Measurements from ENCODE around the gene CCDC73.

DNA sequence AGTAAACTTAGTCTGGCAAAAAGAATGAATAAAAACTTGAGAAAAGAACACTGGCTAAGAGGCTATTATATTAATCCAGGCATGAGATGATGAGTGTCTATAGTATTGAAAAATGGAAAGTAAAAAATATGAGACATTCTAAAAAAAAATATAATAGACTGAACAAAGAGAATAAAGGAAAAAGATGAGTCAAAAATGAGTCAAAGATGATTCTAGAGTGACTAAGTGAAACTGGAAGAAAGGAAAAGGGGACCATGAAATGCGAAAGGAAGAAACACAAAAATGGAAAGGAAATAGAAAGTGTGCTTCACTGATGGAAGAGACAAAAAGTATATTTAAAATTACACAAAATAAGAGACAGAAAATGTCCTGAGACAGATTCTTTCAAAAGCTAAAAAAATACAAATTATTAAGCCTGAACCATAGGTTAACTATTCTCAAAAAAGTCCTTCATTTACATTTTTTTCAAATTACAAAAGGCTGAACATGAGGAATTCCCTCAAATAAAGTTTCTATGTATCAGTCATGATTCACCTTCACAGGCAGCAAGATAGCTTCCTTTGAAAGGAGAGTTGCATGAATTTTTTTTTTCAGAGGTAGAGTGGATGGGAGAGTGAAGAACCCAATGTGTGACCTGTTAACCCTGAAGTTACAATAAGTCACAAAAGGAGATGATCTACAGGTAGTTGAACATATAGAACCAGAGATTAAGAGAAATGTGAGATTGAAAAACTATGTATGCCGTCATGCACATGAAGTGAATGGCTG lies 135.6 kb downstream of the CCDC73 start:
- peak; percentile 84 for TF ChIP-seq FOSL2 (IDR thresholded peaks at IDR 0.05; ENCODE audit: borderline replicate concordance, low read depth)
- TF ChIP-seq, protein P1, sequence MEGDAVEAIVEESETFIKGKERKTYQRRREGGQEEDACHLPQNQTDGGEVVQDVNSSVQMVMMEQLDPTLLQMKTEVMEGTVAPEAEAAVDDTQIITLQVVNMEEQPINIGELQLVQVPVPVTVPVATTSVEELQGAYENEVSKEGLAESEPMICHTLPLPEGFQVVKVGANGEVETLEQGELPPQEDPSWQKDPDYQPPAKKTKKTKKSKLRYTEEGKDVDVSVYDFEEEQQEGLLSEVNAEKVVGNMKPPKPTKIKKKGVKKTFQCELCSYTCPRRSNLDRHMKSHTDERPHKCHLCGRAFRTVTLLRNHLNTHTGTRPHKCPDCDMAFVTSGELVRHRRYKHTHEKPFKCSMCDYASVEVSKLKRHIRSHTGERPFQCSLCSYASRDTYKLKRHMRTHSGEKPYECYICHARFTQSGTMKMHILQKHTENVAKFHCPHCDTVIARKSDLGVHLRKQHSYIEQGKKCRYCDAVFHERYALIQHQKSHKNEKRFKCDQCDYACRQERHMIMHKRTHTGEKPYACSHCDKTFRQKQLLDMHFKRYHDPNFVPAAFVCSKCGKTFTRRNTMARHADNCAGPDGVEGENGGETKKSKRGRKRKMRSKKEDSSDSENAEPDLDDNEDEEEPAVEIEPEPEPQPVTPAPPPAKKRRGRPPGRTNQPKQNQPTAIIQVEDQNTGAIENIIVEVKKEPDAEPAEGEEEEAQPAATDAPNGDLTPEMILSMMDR (IDR thresholded peaks at IDR 0.05): no peak
- peak in 1 of 2 experiments; percentile 22; a peak in 1 of 4 replicates for TF ChIP-seq EP300 (IDR thresholded peaks at IDR 0.05; ENCODE audit: borderline replicate concordance in 1 of 2, low read depth in 1 of 2, low read length in 1 of 2)
- TF ChIP-seq, protein P2, sequence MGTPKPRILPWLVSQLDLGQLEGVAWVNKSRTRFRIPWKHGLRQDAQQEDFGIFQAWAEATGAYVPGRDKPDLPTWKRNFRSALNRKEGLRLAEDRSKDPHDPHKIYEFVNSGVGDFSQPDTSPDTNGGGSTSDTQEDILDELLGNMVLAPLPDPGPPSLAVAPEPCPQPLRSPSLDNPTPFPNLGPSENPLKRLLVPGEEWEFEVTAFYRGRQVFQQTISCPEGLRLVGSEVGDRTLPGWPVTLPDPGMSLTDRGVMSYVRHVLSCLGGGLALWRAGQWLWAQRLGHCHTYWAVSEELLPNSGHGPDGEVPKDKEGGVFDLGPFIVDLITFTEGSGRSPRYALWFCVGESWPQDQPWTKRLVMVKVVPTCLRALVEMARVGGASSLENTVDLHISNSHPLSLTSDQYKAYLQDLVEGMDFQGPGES (IDR thresholded peaks at IDR 0.05; ENCODE audit: low read depth, low read length): no peak

Data from SK-N-SH (cell line).